ENCODE results near the gene ADGRL2.

DNA sequence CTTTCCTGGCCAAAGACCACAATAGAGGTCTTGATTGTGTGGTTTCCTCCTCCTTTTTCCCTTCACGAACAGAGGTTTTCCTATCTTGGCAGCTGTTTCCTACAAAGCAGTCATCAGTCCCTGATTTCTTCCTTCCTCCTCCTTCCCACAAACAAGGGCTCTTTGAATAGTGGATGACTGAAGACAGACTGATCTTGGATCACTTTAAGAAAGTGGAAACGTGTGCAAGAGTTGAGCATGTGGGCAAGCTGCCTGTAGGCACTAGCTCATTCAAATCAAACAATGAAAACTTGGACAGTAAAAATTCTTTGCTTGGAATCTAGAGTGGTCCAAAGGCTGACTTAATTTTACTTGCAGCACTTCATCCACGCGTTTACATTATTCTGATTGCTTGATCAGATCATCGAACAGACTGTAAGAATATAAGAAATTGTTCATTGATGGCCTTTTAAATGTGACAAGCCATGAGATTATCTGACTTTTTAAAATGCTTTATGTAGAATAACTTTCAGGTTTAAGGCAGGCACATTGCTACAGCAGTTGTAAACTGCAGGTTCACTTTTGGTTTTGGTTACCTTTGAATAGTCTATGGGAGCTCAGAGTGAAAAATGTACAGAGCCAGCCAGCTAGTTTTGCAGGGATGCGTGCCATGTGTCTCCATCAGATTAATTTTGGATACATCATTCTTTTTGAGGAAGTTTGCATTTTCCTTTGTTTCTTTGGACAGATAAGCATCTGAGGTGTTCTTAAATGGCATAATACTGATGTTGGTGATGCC, 34.4 kb downstream of the ADGRL2 start:
- TF ChIP-seq PRDM1 (tag by site-specific recombination; IDR thresholded peaks at IDR 0.05) = peak; percentile 66; the same call in 1 of the 2 replicates
- no peak for TF ChIP-seq ZNF785 (tag by site-specific recombination; IDR thresholded peaks at IDR 0.05)
- TF ChIP-seq, protein P1, sequence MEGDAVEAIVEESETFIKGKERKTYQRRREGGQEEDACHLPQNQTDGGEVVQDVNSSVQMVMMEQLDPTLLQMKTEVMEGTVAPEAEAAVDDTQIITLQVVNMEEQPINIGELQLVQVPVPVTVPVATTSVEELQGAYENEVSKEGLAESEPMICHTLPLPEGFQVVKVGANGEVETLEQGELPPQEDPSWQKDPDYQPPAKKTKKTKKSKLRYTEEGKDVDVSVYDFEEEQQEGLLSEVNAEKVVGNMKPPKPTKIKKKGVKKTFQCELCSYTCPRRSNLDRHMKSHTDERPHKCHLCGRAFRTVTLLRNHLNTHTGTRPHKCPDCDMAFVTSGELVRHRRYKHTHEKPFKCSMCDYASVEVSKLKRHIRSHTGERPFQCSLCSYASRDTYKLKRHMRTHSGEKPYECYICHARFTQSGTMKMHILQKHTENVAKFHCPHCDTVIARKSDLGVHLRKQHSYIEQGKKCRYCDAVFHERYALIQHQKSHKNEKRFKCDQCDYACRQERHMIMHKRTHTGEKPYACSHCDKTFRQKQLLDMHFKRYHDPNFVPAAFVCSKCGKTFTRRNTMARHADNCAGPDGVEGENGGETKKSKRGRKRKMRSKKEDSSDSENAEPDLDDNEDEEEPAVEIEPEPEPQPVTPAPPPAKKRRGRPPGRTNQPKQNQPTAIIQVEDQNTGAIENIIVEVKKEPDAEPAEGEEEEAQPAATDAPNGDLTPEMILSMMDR (tag by site-specific recombination; IDR thresholded peaks at IDR 0.05) = no peak
- no peak for TF ChIP-seq ZNF239 (tag by site-specific recombination; IDR thresholded peaks at IDR 0.05)
- TF ChIP-seq, protein P2, sequence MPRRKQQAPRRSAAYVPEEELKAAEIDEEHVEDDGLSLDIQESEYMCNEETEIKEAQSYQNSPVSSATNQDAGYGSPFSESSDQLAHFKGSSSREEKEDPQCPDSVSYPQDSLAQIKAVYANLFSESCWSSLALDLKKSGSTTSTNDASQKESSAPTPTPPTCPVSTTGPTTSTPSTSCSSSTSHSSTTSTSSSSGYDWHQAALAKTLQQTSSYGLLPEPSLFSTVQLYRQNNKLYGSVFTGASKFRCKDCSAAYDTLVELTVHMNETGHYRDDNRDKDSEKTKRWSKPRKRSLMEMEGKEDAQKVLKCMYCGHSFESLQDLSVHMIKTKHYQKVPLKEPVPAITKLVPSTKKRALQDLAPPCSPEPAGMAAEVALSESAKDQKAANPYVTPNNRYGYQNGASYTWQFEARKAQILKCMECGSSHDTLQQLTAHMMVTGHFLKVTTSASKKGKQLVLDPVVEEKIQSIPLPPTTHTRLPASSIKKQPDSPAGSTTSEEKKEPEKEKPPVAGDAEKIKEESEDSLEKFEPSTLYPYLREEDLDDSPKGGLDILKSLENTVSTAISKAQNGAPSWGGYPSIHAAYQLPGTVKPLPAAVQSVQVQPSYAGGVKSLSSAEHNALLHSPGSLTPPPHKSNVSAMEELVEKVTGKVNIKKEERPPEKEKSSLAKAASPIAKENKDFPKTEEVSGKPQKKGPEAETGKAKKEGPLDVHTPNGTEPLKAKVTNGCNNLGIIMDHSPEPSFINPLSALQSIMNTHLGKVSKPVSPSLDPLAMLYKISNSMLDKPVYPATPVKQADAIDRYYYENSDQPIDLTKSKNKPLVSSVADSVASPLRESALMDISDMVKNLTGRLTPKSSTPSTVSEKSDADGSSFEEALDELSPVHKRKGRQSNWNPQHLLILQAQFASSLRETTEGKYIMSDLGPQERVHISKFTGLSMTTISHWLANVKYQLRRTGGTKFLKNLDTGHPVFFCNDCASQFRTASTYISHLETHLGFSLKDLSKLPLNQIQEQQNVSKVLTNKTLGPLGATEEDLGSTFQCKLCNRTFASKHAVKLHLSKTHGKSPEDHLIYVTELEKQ (tag by site-specific recombination; IDR thresholded peaks at IDR 0.05; ENCODE audit: borderline replicate concordance) = no peak
- no peak for TF ChIP-seq OVOL3 (tag by site-specific recombination; IDR thresholded peaks at IDR 0.05)
- no peak for TF ChIP-seq ZNF792 (tag by site-specific recombination; IDR thresholded peaks at IDR 0.05)
- TF ChIP-seq MEIS1 (CRISPR knock-in tag; IDR thresholded peaks at IDR 0.05; ENCODE audit: borderline replicate concordance) = no peak
- TF ChIP-seq ZNF24 (tag by site-specific recombination; IDR thresholded peaks at IDR 0.05) = no peak
- TF ChIP-seq, protein P3, sequence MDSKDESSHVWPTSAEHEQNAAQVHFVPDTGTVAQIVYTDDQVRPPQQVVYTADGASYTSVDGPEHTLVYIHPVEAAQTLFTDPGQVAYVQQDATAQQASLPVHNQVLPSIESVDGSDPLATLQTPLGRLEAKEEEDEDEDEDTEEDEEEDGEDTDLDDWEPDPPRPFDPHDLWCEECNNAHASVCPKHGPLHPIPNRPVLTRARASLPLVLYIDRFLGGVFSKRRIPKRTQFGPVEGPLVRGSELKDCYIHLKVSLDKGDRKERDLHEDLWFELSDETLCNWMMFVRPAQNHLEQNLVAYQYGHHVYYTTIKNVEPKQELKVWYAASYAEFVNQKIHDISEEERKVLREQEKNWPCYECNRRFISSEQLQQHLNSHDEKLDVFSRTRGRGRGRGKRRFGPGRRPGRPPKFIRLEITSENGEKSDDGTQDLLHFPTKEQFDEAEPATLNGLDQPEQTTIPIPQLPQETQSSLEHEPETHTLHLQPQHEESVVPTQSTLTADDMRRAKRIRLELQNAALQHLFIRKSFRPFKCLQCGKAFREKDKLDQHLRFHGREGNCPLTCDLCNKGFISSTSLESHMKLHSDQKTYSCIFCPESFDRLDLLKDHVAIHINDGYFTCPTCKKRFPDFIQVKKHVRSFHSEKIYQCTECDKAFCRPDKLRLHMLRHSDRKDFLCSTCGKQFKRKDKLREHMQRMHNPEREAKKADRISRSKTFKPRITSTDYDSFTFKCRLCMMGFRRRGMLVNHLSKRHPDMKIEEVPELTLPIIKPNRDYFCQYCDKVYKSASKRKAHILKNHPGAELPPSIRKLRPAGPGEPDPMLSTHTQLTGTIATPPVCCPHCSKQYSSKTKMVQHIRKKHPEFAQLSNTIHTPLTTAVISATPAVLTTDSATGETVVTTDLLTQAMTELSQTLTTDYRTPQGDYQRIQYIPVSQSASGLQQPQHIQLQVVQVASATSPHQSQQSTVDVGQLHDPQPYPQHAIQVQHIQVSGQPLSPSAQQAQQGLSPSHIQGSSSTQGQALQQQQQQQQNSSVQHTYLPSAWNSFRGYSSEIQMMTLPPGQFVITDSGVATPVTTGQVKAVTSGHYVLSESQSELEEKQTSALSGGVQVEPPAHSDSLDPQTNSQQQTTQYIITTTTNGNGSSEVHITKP (tag by site-specific recombination; IDR thresholded peaks at IDR 0.05) = no peak
- TF ChIP-seq, protein P4, sequence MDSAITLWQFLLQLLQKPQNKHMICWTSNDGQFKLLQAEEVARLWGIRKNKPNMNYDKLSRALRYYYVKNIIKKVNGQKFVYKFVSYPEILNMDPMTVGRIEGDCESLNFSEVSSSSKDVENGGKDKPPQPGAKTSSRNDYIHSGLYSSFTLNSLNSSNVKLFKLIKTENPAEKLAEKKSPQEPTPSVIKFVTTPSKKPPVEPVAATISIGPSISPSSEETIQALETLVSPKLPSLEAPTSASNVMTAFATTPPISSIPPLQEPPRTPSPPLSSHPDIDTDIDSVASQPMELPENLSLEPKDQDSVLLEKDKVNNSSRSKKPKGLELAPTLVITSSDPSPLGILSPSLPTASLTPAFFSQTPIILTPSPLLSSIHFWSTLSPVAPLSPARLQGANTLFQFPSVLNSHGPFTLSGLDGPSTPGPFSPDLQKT (IDR thresholded peaks at IDR 0.05; ENCODE audit: borderline replicate concordance, low read depth, low read length) = no peak
- no peak for TF ChIP-seq ZNF138 (tag by site-specific recombination; IDR thresholded peaks at IDR 0.05; ENCODE audit: borderline replicate concordance)
